ENCODE results near the gene PPFIBP2. TPM values are rescaled to one million over a fixed set of nuclear protein-coding genes. Genes with fewer than 3 reads are reported as not detected.
A peak's percentile ranks its signal among the peaks of the same experiment; 100 is the strongest.

PPFIBP2 gene
- total RNA-seq, 1 experiment from 2014 or later, result 13.9 TPM

- H3K4me3 ChIP-seq, result peak overlapping the region; percentile 44; the same call in 1 of the 2 replicates
- H3K9me3 ChIP-seq (ENCODE audit: insufficient read depth, low read depth), result no peaks in the 10 kb centered on the region
- ChIA-PET CTCF (interaction anchor here (0.6 kb wide), 1 partner anchor 127 kb away, joined by 8 read pairs; no protein-coding TSS in a partner anchor), POLR2A (ENCODE audit: unreplicated experiment) (no interaction called here)
- H4K20me1 ChIP-seq (ENCODE audit: insufficient read depth), result no peaks in the 10 kb centered on the region
- no peak overlapping the region for H3K27ac ChIP-seq
- no peaks in the 10 kb centered on the region for H3K27me3 ChIP-seq (ENCODE audit: insufficient read depth, low read depth)
- no peak overlapping the region; the same call in 1 of the 2 replicates for H2AFZ ChIP-seq
- no peaks in the 10 kb centered on the region for H3F3A ChIP-seq (ENCODE audit: insufficient read depth, low read depth)
- no peaks in the 10 kb centered on the region for H3K79me2 ChIP-seq (ENCODE audit: low read depth)
- TF ChIP-seq, protein P1, sequence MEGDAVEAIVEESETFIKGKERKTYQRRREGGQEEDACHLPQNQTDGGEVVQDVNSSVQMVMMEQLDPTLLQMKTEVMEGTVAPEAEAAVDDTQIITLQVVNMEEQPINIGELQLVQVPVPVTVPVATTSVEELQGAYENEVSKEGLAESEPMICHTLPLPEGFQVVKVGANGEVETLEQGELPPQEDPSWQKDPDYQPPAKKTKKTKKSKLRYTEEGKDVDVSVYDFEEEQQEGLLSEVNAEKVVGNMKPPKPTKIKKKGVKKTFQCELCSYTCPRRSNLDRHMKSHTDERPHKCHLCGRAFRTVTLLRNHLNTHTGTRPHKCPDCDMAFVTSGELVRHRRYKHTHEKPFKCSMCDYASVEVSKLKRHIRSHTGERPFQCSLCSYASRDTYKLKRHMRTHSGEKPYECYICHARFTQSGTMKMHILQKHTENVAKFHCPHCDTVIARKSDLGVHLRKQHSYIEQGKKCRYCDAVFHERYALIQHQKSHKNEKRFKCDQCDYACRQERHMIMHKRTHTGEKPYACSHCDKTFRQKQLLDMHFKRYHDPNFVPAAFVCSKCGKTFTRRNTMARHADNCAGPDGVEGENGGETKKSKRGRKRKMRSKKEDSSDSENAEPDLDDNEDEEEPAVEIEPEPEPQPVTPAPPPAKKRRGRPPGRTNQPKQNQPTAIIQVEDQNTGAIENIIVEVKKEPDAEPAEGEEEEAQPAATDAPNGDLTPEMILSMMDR (conservative IDR thresholded peaks at IDR 0.05), result no peak
- TF ChIP-seq EZH2 (IDR thresholded peaks at IDR 0.05; ENCODE audit: low read depth), result no peak
- H3K36me3 ChIP-seq (ENCODE audit: low read depth), result no peaks in the 10 kb centered on the region
- no TSS peak for BruUV-seq (replicated peaks)
- peak overlapping the region; percentile 74 for H3K4me2 ChIP-seq
- intact Hi-C loops (cut with micrococcal nuclease; ENCODE audit: unreplicated experiment), result no loop called here
- no peak for DNase-seq
- no peaks in the 10 kb centered on the region for H3K4me1 ChIP-seq (replicated peaks; ENCODE audit: insufficient read depth)
- no peaks in the 10 kb centered on the region for H3K9me2 ChIP-seq (ENCODE audit: insufficient read depth)
Measured at GRCh38 chr11:7694235-7694634, 180.4 kb downstream of the PPFIBP2 start.

- H3K4me3 ChIP-seq, result no peak overlapping the region
- no peak overlapping the region for H3K4me2 ChIP-seq
- H3K4me1 ChIP-seq (replicated peaks; ENCODE audit: insufficient read depth), result no peaks in the 10 kb centered on the region
- H3F3A ChIP-seq (ENCODE audit: insufficient read depth, low read depth), result no peaks in the 10 kb centered on the region
- no TSS peak for BruUV-seq (replicated peaks)
- H3K9me3 ChIP-seq (ENCODE audit: insufficient read depth, low read depth), result no peaks in the 10 kb centered on the region
- no peak for DNase-seq
- no peaks in the 10 kb centered on the region for H3K36me3 ChIP-seq (ENCODE audit: low read depth)
- no peaks in the 10 kb centered on the region for H4K20me1 ChIP-seq (ENCODE audit: insufficient read depth)
- intact Hi-C loops (cut with micrococcal nuclease; ENCODE audit: unreplicated experiment), result no loop called here
- ChIA-PET CTCF (no interaction called here), POLR2A (ENCODE audit: unreplicated experiment) (no interaction called here)
- H3K27me3 ChIP-seq (ENCODE audit: insufficient read depth, low read depth), result no peaks in the 10 kb centered on the region
- no peaks in the 10 kb centered on the region for H3K9me2 ChIP-seq (ENCODE audit: insufficient read depth)
- no peaks in the 10 kb centered on the region for H3K79me2 ChIP-seq (ENCODE audit: low read depth)
- no peak overlapping the region for H2AFZ ChIP-seq
- no peak for TF ChIP-seq EZH2 (IDR thresholded peaks at IDR 0.05; ENCODE audit: low read depth)
- TF ChIP-seq, protein P1 (conservative IDR thresholded peaks at IDR 0.05), result no peak
- H3K27ac ChIP-seq, result no peak overlapping the region
Measured at GRCh38 chr11:7696424-7696823, 182.6 kb downstream of the PPFIBP2 start.

Other genes starting within 250 kb of the PPFIBP2 start
- not detected in 2 replicates for gene OLFML1, start 28.5 kb upstream of the PPFIBP2 start, total RNA-seq (2021)
- 13.2 and 16.7 TPM in 2 replicates for gene CYB5R2, start 159.5 kb downstream of the PPFIBP2 start, total RNA-seq (2021)
- 4.8 and 5.3 TPM in 2 replicates for gene OVCH2, start 192.5 kb downstream of the PPFIBP2 start, total RNA-seq (2021)